HCT116 (cell line): Measurements from ENCODE around the gene ITM2B.

ENCODE experiments used
- EZH2 ChIP-seq: fragments of 200-600 bp; sonication (generic); IDR thresholded peaks from 2 replicates; pipeline ENCODE4 v1.6.1; 2017; ENCODE audit warnings: antibody characterized with exemption, mixed run types
- JUND ChIP-seq: IDR thresholded peaks from 2 replicates; pipeline ENCODE4 v1.6.1; 2012
- POLR2A ChIP-seq: IDR thresholded peaks from 2 replicates; pipeline ENCODE4 v1.7.0; 2011; ENCODE audit warnings: borderline replicate concordance; ENCODE audit not compliant: insufficient read depth, insufficient read length; ENCODE audit errors: extremely low read depth
- POLR2AphosphoS5 ChIP-seq: IDR thresholded peaks from 2 replicates; pipeline ENCODE4 v1.6.1; 2011; ENCODE audit warnings: mild to moderate bottlenecking, low read depth, low read length, moderate library complexity
- ZNF274 ChIP-seq: fragments of 200-500 bp; sonication (Bioruptor generic); IDR thresholded peaks from 2 replicates; pipeline ENCODE4 v1.6.1; 2014; ENCODE audit warnings: mild to moderate bottlenecking, low read depth, low read length, inconsistent platforms
- TF ChIP-seq, protein P1 (sequence below), 3 experiments: fragments of 200-600 bp in 1 of 3; sonication (generic) in 1 of 3; IDR thresholded peaks in 2 of 3; conservative IDR thresholded peaks in 1 of 3; 2 replicates each; pipeline ENCODE4 v1.5.1; 2012 to 2017; ENCODE audit warnings: low read depth in 2 of 3, low read length in 2 of 3, antibody characterized with exemption in 1 of 3, borderline replicate concordance in 1 of 3, control low read depth in 1 of 3, mild to moderate bottlenecking in 1 of 3, mixed read lengths in 1 of 3, mixed run types in 1 of 3, moderate library complexity in 1 of 3; ENCODE audit not compliant: insufficient read depth in 1 of 3

GRCh38 chr13:48185018-48185417, 48.0 kb upstream of the ITM2B start:
- TF ChIP-seq EZH2, result no peak
- no peak for TF ChIP-seq JUND
- TF ChIP-seq, protein P1, sequence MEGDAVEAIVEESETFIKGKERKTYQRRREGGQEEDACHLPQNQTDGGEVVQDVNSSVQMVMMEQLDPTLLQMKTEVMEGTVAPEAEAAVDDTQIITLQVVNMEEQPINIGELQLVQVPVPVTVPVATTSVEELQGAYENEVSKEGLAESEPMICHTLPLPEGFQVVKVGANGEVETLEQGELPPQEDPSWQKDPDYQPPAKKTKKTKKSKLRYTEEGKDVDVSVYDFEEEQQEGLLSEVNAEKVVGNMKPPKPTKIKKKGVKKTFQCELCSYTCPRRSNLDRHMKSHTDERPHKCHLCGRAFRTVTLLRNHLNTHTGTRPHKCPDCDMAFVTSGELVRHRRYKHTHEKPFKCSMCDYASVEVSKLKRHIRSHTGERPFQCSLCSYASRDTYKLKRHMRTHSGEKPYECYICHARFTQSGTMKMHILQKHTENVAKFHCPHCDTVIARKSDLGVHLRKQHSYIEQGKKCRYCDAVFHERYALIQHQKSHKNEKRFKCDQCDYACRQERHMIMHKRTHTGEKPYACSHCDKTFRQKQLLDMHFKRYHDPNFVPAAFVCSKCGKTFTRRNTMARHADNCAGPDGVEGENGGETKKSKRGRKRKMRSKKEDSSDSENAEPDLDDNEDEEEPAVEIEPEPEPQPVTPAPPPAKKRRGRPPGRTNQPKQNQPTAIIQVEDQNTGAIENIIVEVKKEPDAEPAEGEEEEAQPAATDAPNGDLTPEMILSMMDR (IDR thresholded peaks at IDR 0.05 in 2 of 3, conservative IDR thresholded peaks at IDR 0.05 in 1 of 3; ENCODE audit: borderline replicate concordance in 1 of 3, insufficient read depth in 1 of 3, low read depth in 2 of 3, low read length in 2 of 3), result no peak
- no peak for TF ChIP-seq POLR2A
- TF ChIP-seq ZNF274, result no peak
- TF ChIP-seq POLR2AphosphoS5, result no peak
